NCI-H510A (cell line): ENCODE results near the gene RAB7A.
A peak's percentile ranks its signal among the peaks of the same experiment; 100 is the strongest.
"Not testable (repeated sequence)": the region's sequence is repeated elsewhere in the genome, so short reads cannot be mapped to it uniquely, and the experiment has no call there.

Experiments used
- DNase-seq: peaks from one replicate; lab custom pipeline; 2025; lab: John Stamatoyannopoulos, UW

Gene RAB7A

GRCh38 chr3:128753715-128754114, 27.7 kb downstream of the RAB7A start:
- no peak for DNase-seq

- no peak for DNase-seq
Measured at GRCh38 chr3:128760042-128760441, 34.1 kb downstream of the RAB7A start.

- no peak for DNase-seq
Measured at GRCh38 chr3:128760881-128761280, 34.9 kb downstream of the RAB7A start.

GRCh38 chr3:128761392-128761791, 35.4 kb downstream of the RAB7A start:
- no peak for DNase-seq

GRCh38 chr3:128763967-128764366, 38.0 kb downstream of the RAB7A start:
- no peak for DNase-seq

DNA sequence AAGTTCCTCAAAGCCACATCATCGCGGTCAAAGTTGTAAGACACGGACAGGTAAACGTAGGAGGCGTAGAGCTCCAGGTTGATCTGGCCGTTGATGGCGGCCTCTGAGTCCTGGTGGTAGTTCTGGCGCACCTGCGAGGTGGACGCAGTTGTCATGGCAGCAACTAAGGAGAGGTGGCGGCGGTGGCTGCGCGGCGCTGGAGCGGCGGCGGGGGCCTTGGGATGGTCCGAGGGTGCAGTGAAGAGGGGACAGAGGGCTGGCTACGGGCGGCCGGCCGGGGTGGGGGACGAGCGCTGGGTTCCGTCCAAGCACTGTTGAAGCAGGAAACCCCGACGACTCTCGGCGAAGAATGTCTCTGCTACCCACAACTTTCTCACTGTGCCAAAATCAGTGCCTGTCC, 38.9 kb downstream of the RAB7A start:
- DNase-seq, result no peak

DNA sequence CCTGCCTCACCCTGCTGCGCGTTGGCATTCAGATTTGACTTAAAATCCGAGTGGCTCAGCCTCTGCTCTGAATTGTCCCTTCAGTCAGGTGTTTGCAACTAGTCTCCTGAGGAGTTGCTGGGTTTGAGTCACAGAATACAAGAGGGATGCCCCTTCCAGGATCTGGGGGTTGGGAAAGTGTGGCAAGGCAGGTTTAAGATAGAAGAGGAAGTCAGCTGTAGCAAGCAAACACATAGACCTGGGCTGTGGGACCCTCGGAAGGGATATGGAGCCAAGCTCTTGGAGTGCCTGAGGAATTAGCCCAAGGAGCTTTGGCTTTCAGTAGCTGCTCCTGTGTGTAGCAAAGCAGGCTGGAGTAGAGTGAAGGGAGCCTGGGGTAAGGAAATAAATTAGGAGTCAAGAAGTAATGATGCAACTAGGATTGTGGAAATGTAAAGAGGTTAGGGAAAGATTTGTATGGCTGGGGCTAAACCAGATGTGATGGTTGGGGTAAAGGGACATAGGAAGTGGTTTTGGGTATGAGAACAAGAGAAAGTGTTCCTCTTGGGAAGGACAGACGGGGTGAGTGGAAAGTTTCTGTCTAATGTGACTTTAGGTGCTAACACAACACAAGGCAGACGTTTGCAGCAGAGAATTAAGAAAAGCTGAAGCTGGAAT, 41.2 kb downstream of the RAB7A start:
- DNase-seq, result no peak

DNA sequence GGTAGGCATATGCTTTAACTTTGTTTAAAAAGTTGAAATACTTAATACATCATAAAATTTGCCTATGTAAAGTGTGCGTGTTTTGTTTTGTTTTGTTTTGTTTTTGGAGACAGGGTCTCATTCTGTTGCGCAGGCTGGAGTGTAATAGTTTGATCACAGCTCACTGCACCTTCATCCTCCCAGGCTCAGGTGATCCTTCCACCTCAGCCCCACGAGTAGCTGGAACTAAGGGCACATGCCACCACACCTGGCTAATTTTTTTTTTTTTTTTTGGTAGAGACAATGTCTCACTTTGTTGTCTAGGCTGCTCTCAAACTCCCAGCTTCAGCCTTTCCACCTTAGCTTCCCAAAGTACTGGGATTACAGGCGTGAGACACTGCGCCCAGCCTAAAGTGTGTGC, 42.5 kb downstream of the RAB7A start:
- DNase-seq, result no peak

DNA sequence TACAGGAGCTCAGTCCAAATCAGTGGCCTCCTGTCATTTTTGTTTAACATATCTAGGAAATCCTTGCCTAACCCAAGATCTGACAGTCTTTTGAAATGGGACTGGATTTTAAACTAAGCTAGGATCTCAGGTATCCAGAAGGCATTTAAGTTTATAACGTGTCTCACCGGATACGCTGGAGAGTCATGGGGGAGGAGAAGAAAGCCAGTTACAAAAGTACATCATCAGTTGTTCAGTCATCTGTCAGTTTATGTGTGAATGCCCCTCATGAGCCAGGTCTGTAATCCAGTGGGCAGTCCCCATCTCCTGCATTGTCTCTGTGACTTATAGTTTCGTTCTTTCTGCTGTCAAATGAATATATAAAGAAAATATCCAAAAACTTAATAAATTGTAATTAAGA, 44.4 kb downstream of the RAB7A start:
- no peak for DNase-seq

DNA sequence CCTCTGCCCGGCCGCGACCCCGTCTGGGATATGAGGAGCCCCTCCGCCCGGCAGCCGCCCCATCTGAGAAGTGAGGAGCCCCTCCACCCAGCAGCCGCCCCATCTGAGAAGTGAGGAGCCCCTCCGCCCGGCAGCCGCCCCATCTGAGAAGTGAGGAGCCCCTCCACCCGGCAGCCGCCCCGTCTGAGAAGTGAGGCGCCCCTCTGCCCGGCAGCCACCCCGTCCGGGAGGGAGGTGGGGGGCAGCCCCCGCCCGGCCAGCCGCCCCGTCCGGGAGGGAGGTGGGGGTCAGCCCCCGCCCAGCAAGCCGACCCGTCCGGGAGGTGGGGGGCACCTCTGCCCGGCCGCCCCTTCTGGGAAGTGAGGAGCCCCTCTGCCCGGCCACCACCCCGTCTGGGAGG, 47.2 kb downstream of the RAB7A start:
- DNase-seq, result not testable (repeated sequence)

DNA sequence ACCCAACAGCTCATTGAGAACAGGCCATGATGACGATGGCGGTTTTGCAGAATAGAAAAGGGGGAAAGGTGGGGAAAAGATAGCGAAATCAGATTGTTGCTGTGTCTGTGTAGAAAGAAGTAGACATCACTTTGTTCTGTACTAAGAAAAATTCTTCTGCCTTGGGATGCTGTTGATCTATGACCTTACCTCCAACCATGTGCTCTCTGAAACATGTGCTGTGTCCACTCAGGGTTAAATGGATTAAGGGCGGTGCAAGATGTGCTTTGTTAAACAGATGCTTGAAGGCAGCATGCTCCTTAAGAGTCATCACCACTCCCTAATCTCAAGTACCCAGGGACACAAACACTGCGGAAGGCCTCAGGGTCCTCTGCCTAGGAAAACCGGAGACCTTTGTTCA, 47.6 kb downstream of the RAB7A start:
- not testable (repeated sequence) for DNase-seq

GRCh38 chr3:128775241-128775640, 49.3 kb downstream of the RAB7A start:
- DNase-seq, result no peak

GRCh38 chr3:128775906-128776542, 50.0 kb downstream of the RAB7A start:
- DNase-seq, result no peak

DNA sequence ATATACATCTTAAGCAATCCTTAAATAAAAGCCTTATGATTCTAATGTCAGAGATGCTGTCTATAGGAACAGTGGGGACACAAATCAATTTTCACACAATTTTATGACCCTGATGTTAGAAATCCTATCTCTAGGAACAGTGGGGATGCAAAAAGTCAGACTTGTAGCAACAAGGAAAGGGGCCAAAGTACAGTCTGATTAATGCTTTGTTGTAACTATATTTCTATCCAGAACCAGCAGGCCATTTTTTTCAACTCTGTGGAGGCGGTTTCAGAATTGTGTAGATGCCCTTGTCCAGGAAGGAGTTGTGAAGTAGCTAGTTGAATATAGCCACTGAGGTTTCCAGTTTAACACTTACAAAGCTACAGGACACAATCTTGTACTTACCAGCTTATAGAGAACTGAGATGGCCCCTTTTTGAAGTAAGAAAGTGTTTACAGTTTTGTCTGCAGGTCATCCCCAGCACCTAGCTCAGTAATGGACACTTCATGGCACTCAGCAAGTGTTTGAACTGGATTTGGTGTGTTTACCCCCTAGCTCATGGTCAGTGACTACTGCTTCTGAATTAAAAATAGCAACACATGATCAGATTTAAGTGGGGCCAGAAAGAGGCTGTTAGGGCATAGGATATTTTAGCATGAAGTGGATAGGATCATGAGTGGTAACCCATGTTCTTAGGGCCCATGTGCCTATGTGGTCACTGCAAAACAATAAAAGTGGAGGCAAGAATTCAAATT, 54.3 kb downstream of the RAB7A start:
- DNase-seq, result no peak

DNA sequence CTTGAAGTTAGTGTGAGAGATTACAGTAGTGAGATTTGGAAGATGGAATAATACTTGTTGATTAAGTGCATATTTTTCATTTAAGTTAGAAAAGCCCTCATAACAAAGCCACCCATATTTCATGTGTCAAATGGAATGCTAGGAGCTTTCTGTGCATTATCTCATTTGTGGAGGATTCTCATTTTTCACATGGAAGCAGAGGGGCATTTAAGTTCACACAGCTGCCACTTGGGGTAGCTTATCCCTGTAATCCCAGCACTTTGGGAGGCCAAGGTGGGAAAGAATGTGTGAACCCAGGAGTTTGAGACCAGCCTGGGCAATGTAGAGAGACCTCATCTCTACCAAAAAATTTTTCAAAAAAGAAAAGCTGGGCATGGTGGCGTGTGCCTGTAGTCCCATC, 55.2 kb downstream of the RAB7A start:
- no peak for DNase-seq

DNA sequence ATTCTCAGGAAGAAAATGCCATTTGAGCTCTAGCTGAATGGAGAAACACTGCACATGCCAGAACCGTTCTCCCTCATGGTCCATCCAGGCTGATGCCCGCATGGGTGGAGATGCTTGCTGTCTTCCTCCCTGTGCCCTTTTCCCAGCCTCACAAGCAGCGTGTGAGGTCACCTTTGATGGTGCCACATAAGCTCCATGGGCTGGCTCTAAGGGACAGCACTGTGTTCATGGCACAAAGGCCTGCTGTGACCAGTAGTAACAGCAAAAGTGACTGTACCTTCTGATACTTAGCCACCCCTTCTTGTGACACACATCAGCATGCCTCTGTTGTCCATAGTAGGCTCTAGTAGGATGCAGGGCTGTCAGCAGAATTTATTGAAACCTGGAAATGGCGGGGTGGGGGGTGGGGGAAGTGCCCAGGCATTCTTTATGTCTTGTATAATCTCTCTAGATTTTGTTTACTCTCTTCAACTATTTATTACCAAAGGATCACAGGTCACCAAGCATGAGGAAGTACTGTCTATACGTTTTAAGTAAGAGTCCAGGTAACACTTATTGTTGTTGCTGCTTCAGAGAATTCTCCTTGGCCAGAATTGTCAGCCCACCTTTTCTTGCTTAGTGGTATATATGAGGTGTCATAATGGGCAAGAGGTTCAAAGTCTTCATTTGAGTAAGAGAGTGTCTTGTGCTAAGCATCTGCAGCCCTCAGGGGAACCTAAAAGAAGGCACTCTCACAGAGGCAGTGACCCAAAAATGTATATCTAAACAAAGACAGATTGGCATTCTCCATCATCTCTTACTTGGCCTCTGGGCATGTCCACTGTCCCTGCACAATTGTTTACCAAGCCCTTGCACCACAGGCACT, 56.5 kb downstream of the RAB7A start:
- DNase-seq, result no peak

GRCh38 chr3:128783774-128784173, 57.8 kb downstream of the RAB7A start:
- no peak for DNase-seq

DNA sequence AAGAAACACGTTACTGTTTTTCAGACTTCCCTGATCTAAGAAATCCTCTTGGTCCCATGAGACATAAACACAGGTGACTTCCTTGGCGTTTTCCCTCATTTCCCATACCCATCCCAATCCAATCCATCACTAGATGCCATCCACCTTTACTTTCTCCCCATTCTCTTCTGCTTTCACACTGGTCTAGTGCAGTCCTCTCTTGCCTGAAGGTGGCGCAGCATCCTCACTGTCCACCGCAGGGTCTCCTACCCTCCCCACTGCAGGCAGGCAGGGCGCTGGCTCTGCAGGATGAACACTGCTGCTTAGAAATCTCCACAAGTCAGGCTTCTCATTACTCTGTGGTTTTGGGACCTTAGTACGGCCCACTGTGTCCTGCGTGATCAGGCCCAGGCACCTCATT, 58.2 kb downstream of the RAB7A start:
- DNase-seq, result no peak

DNA sequence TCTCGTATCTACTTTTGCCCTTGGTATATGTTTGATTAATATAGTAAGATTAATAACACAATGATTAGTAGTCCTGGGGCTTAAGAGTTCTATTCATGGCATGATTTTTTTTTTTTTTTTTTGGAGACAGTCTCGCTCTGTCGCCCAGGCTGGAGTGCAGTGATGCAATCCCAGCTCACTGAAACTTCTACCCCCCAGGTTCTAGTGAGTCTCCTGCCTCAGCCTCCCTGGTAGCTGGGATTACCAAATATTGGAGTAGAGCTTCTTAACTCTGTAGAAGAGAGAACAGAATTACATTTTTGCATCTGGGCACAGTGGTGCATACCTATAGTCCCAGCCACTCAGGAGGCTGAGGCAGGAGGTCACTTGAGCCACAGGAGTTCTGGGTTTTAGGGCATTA, 58.9 kb downstream of the RAB7A start:
- DNase-seq, result no peak

DNA sequence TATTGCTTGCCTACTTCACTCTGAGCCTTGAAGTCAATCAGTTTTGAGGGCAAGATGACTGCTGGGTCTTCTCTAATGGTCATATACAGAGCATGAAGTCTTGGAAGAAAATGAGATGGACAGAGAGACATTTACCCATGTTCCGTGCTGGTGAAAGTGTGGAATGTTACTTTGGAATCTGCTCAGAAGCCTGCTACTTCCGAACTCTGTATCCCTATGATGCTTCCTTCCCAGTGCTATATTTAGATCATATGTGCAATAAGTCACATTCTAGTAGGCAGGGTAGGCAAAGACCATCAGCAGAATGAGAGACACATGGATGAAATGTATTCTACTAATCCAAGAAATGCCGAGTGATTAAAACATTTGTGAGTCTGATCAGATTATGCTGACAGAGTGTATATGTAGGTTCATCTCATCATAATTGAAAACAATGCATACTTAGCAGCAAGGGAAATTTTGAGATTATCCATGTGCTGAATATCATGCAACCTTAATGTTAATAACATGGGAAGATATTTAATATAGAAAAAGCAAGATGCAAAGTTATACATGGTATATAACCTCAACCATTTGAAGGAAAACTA, 60.5 kb downstream of the RAB7A start:
- DNase-seq, result no peak

GRCh38 chr3:128787256-128788253, 61.6 kb downstream of the RAB7A start:
- DNase-seq, result peak; percentile 13
